Cardiac fibroblast (primary cell): ENCODE data around the gene PSMB1.

Experiments
- DNase-seq, 2 donors: peaks; one replicate each; pipeline versions ENCODE4 v3.0.0 to v3.0.0-alpha.2; 2010; ENCODE audit warnings: low read depth in 2 of 2
- H3K4me3 ChIP-seq, 2 donors: replicated peaks in 1 of 2; 1 replicate in 1 of 2; 2 replicates in 1 of 2; pipeline ENCODE4 v1.5.1; 2011; ENCODE audit warnings: low read depth in 2 of 2, low read length in 2 of 2, mild to moderate bottlenecking in 2 of 2, moderate library complexity in 1 of 2
- TF ChIP-seq, protein P1 (sequence below): IDR thresholded peaks from one replicate; pipeline ENCODE4 v1.5.1; 2011; ENCODE audit warnings: low read depth, mild to moderate bottlenecking, low read length, inconsistent platforms

PSMB1 gene

DNA sequence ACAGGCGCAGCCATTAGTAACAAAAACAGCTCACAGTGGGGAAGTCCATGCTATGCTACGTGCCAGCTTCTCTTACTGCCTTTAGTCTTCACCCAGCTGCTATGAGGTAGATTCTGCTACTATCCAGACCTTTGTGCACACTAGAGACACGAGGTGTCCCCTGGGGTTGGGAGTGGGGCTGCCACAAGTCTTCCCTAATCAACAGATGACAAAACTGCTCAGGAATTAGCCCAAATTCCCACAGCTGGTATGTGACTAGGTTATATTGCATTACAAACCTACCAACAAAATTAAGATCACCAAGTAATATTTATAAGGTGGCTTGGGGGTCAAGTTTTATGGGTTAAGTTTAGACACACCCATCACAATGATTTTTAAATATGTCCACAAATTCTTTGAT, 63.3 kb downstream of the PSMB1 start:
- DNase-seq, result no peak
- H3K4me3 ChIP-seq, result no peak overlapping the region
- TF ChIP-seq, protein P1, sequence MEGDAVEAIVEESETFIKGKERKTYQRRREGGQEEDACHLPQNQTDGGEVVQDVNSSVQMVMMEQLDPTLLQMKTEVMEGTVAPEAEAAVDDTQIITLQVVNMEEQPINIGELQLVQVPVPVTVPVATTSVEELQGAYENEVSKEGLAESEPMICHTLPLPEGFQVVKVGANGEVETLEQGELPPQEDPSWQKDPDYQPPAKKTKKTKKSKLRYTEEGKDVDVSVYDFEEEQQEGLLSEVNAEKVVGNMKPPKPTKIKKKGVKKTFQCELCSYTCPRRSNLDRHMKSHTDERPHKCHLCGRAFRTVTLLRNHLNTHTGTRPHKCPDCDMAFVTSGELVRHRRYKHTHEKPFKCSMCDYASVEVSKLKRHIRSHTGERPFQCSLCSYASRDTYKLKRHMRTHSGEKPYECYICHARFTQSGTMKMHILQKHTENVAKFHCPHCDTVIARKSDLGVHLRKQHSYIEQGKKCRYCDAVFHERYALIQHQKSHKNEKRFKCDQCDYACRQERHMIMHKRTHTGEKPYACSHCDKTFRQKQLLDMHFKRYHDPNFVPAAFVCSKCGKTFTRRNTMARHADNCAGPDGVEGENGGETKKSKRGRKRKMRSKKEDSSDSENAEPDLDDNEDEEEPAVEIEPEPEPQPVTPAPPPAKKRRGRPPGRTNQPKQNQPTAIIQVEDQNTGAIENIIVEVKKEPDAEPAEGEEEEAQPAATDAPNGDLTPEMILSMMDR, result no peak

DNA sequence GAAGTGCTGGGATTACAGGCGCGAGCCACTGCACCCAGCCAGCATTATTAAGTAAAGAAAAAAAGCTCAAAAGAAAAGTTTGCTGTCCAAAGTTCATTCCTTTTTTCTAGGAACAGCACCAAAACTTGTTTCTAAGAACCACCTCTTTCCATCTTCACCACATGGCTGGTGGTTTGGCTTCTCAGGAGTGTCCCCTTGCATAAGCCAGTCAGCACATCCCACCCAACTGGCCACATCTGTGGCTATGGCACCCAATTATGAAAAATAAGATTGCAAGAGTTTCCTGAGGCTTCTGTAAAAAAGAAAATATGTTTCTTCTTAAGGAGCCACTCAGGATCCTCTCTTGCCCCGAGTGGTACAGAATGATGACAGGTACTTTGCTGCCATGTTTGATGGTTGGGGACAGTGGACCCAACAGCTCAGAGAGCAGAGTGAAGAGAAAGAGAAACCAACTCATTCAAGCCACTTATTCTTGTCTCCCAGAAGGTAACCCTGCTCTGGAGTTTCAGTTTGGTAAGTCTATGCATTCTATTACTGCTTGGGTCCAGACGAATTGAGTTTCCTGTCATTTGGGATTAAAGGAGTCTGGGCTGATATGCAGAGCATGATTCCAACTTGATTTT, 65.3 kb downstream of the PSMB1 start:
- H3K4me3 ChIP-seq, result no peak overlapping the region
- TF ChIP-seq, protein P1, result no peak
- DNase-seq, result no peak

DNA sequence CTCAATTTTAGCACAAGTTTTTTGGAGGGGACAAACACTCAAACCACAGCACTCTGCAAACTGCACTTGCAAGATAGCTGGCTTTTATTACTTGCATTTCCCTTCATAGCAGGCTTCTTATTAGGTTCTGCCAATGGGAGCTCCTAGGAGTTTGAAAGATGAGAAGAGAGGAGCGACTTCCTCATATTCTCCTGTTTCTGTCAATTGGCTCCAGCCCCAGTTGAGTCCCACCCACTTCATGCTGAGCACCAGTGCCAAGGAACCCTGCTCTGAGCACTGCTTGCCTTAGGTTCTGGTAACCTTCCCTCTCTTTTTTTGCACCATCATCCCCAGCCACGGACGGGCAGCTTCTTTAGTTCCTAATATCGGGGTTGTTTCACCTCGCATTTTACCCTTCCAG, 67.9 kb downstream of the PSMB1 start:
- peak in 1 of 2 donors; percentile 13 for DNase-seq
- no peak overlapping the region for H3K4me3 ChIP-seq
- TF ChIP-seq, protein P1, result no peak
